ENCODE results near the gene MYNN.

- no peak for TF ChIP-seq CTCF (IDR thresholded peaks at IDR 0.05 in 4 of 5, conservative IDR thresholded peaks at IDR 0.05 in 1 of 5)
- TF ChIP-seq POLR2A (IDR thresholded peaks at IDR 0.05), result no peak
Observed at GRCh38 chr3:169818316-169818715, 45.1 kb downstream of the MYNN start.
